GM18519 (cell line): ENCODE data around the gene MFAP1.
"Not testable (repeated sequence)": the region's sequence is repeated elsewhere in the genome, so short reads cannot be mapped to it uniquely, and the experiment has no call there.

ENCODE experiments used
- ATAC-seq: cut with Tn5 transposase; IDR thresholded peaks from one replicate; pipeline ENCODE4 v1.9.1; 2021; ENCODE audit warnings: mild to moderate bottlenecking, moderate library complexity; ENCODE audit not compliant: unreplicated experiment, low FRiP score

The MFAP1 gene, protein sequence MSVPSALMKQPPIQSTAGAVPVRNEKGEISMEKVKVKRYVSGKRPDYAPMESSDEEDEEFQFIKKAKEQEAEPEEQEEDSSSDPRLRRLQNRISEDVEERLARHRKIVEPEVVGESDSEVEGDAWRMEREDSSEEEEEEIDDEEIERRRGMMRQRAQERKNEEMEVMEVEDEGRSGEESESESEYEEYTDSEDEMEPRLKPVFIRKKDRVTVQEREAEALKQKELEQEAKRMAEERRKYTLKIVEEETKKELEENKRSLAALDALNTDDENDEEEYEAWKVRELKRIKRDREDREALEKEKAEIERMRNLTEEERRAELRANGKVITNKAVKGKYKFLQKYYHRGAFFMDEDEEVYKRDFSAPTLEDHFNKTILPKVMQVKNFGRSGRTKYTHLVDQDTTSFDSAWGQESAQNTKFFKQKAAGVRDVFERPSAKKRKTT

GRCh38 chr15:43824302-43825246 lies at the start of gene MFAP1:
Gene MFAP1, minus strand, starts transcription at chr15:43824690. Its CDS starts 121 bp downstream, at chr15:43824569.
- ATAC-seq: peak; percentile 55

- no peak for ATAC-seq
Observed at GRCh38 chr15:43873651-43874050, 49.2 kb upstream of the MFAP1 start.

DNA sequence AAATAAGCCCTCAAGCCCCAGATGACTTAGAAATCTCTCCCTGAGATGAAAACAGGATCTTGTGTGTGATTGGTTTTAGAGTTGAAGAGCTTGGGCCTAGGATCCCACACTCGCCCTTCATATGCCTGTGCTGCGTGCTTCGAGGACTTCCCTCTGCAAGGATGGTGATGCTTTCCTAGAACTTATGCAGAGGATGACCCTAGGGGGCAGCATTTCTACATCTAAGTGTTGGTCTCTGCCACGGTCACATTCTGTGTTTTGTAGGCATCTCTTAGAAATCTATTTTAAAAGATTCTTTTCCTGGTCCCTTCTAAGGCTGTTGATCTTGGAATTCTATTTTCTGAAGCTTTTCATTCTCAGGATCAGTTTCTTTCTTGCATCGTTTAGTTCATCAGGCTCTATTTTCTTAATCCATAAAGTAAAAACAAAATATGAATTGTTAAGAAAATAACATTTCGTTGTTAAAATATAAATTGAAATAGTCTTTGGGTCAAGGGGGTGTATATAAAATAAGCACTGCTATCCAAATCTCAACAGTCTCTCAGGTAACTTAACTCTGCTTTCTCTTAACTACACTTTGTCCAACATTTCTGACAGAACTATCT lies 48.0 kb upstream of the MFAP1 start:
- no peak for ATAC-seq

- ATAC-seq: no peak
Observed at GRCh38 chr15:43871835-43872234, 47.3 kb upstream of the MFAP1 start.

- no peak for ATAC-seq
Observed at GRCh38 chr15:43868406-43868805, 43.9 kb upstream of the MFAP1 start.

DNA sequence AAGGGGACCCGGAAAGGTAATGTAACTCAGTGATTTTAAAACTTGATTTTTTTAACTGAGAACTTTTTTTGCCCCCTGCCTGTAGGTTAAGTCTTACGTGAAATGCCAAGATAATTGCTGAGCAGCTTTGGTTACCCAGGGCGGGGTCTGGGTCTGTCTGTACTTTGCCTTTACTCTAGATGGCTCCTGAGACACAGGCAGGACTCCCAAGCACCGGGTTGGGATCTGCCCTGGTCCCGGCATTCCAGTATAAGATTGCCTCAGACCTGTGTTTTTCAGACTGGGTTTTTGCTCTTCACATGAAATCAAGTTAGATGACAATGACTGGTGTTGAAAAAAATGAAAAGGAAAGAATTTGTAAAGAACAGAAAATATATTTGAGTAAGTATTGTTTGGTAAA lies 42.6 kb upstream of the MFAP1 start:
- no peak for ATAC-seq

DNA sequence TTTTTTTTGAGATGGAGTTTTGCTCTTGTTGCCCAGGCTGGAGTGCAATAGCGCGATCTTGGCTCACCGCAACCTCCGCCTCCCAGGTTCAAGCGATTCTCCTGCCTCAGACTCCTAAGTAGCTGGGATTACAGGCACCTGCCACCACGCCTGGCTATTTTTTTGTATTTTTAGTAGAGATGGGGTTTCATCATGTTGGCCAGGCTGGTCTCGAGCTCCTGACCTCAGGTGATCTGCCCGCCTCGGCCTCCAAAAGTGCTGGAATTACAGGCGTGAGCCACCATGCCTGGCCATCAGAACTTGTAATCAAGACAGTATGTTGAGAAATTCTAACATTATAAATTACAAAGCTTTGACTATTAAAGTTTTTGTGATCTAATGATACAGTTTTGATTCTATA lies 42.1 kb upstream of the MFAP1 start:
- ATAC-seq: not testable (repeated sequence)

GRCh38 chr15:43859546-43859945 lies 35.1 kb upstream of the MFAP1 start:
- no peak for ATAC-seq

DNA sequence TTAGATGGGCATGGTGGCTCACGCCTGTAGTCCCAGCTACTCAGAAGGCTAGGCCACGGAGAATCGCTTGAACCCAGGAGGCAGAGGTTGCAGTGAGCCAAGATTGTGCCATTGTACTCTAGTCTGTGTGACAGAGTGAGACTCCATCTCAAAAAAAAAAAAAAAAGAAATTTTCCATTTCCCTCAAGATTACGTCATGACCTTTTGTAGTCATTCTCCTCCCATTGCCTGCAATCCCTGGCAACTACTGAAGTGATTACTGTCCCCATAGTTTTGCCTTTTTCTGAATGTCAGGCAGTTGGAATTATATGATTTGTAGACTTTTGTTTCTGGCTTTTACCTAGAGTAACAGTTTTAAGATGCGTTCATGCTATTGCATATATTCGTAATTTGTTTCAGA lies 30.3 kb upstream of the MFAP1 start:
- no peak for ATAC-seq

DNA sequence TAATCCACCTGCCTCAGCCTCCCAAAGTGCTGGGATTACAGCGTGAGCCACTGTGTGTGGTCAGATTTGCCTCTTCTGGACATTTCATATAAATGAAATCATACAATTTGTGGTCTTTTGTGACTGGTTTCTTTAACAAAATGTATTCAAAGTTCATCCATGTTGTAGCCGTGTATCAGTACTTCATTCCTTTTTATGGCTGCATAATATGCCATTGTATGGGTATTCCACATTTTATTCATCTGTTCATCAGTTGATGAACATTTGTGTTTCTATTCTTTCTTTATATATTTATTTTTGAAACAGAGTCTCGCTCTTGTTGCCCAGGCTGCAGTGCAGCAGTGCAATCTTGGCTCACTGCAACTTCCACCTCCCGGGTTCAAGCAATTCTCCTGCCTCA lies 28.1 kb upstream of the MFAP1 start:
- no peak for ATAC-seq

DNA sequence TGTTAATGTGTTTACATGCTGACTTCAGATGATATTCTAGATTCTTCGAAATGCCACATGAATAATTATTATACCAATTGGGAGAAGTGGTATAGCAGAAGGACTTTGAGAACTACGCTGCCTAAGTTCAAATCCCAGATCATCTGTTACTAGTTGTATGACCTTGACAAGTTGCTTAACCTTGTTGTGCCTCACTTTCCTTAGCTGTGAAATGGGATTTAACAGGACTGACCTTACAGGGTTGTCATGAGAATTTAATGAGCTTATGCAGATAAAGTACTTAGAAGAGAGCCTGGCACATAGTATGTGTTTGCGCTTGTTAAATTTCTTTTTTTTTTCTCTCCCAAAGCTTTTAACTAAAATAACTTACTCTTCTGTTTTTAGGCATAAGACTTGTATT lies 26.8 kb upstream of the MFAP1 start:
- no peak for ATAC-seq

DNA sequence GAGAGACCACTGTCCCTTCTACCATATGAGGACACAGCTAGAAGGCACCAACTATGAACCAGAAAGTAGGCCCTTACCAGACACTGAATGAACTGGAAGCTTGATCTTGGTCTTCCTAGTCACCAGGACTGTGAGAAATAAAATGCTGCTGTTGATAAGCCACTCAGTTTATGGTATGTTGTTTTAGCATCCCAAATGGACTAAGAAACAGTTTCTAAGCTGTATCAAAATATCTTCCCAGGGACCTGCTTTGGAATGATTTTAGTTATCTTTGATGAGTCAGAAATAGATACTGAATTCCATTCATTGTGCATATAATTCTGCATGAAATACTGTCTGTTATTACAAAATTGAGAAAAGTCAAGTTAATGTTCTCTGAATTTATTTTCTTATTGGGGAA lies 20.9 kb upstream of the MFAP1 start:
- ATAC-seq: no peak

GRCh38 chr15:43832485-43832884 lies 8.0 kb upstream of the MFAP1 start:
- not testable (repeated sequence) for ATAC-seq

DNA sequence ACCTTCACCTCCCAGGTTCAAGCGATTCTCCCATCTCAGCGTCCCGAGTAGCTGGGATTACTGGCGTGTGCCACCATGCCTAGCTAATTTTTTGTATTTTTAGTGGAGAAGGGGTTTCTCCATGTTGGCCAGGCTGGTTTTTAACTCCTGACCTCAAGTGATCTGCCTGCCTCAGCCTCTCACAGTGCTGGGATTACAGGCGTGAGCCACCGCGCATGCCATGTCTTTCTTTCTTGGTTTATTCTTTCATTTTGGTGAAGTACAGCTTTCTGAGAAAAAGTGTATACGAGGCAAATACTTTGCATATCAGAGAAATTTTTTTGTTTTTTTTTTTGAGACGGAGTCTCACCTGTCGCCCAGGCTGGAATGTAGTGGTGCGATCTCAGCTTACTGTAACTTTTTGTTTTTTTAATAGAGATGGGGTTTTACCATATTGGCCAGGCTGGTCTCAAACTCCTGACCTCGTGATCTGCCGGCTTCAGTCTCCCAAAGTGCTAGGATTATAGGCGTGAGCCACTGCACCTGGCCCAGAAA lies 7.1 kb upstream of the MFAP1 start:
- ATAC-seq: not testable (repeated sequence)

- not testable (repeated sequence) for ATAC-seq
Observed at GRCh38 chr15:43830691-43831275, 6.3 kb upstream of the MFAP1 start.

DNA sequence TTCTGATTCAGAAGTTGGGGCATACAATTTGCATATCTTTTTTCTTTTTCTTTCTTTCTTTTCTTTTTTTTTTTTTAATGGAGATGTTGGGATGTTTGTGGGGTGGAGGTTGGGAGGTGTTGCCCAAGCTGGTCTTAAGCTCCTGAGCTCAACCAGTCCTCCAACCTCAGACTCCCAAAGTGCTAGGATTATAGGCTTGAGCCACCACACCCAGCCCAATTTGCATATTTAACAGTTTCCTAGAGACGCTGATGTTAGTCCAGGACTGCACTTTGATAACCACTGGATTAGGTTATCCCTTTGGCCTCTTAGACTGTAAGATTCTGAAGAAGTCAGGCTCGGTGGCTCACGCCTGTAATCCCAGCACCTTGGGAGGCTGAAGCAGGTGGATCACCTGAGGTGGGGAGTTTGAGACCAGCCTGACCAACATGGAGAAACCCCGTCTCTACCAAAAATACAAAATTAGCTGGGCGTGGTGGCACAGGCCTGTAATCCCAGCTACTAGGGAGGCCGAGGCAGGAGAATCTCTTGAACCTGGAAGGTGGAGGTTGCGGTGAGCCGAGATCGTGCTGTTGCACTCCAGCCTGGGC lies 5.6 kb upstream of the MFAP1 start:
- ATAC-seq: not testable (repeated sequence)

DNA sequence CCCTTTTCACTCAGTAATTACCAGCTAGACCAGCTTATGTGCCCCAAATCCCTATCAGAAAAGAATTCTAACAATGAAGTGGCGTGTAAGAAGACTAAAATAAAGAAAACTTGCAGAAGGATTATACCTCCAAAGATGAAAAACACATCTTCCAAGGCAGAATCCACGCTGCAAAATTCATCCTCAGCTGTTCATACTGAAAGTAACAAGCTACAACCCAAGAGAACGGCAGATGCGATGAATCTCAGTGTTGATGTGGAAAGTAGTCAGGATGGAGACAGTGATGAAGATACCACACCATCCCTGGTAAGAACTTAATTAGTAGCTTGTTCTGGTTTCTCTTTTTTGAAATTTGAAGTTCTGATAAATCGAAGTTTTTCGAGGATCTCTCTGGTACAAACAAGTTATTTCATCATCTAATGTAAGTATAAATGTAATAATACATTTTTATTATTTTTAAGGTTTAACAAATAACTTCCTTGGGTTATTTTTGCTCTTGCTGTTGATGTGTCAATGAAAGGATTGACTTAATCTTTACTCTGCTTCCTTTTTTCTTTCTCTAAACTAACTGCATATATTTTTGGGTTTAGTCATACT lies 3.7 kb upstream of the MFAP1 start:
- no peak for ATAC-seq

GRCh38 chr15:43826508-43827341 lies 2.2 kb upstream of the MFAP1 start, which contains the start of gene WDR76:
Gene WDR76, plus strand, starts transcription at chr15:43827002. Its CDS starts 31 bp downstream, at chr15:43827033.
- ATAC-seq: no peak
